VCaP (cell line): ENCODE data around the gene MICOS13.
"Not testable (repeated sequence)": the region's sequence is repeated elsewhere in the genome, so short reads cannot be mapped to it uniquely, and the experiment has no call there.

Experiments used
- H3K27ac ChIP-seq: fragments of 450-650 bp; 2 replicates; pipeline ENCODE4 v1.5.1; 2017
- TF ChIP-seq, protein P1 (sequence below): fragments of 450-650 bp; conservative IDR thresholded peaks from 2 replicates; pipeline ENCODE4 v1.5.1; 2017; ENCODE audit warnings: mild to moderate bottlenecking, moderate library complexity

MICOS13 gene

DNA sequence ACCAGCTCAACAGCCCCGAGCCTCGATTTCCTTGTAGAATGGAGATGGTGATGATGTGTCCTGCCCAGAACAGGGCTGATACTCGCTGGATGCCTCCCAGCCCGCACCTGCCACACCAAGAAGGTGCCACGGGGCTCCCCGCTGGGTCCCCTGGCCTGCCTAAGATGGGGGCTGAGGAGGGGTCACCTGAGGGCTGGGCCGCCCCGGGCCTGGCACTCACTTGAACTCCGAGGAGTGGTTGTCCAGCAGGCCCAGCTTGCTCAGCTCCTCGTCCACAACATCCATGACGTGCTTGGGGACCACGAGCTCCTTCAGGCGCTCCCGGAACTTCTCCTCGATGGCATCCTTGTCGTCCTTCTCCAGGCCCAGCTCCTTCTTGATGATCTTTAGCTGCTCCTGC lies 25.2 kb upstream of the MICOS13 start:
- TF ChIP-seq, protein P1, sequence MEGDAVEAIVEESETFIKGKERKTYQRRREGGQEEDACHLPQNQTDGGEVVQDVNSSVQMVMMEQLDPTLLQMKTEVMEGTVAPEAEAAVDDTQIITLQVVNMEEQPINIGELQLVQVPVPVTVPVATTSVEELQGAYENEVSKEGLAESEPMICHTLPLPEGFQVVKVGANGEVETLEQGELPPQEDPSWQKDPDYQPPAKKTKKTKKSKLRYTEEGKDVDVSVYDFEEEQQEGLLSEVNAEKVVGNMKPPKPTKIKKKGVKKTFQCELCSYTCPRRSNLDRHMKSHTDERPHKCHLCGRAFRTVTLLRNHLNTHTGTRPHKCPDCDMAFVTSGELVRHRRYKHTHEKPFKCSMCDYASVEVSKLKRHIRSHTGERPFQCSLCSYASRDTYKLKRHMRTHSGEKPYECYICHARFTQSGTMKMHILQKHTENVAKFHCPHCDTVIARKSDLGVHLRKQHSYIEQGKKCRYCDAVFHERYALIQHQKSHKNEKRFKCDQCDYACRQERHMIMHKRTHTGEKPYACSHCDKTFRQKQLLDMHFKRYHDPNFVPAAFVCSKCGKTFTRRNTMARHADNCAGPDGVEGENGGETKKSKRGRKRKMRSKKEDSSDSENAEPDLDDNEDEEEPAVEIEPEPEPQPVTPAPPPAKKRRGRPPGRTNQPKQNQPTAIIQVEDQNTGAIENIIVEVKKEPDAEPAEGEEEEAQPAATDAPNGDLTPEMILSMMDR = no peak
- H3K27ac ChIP-seq = no peak overlapping the region

DNA sequence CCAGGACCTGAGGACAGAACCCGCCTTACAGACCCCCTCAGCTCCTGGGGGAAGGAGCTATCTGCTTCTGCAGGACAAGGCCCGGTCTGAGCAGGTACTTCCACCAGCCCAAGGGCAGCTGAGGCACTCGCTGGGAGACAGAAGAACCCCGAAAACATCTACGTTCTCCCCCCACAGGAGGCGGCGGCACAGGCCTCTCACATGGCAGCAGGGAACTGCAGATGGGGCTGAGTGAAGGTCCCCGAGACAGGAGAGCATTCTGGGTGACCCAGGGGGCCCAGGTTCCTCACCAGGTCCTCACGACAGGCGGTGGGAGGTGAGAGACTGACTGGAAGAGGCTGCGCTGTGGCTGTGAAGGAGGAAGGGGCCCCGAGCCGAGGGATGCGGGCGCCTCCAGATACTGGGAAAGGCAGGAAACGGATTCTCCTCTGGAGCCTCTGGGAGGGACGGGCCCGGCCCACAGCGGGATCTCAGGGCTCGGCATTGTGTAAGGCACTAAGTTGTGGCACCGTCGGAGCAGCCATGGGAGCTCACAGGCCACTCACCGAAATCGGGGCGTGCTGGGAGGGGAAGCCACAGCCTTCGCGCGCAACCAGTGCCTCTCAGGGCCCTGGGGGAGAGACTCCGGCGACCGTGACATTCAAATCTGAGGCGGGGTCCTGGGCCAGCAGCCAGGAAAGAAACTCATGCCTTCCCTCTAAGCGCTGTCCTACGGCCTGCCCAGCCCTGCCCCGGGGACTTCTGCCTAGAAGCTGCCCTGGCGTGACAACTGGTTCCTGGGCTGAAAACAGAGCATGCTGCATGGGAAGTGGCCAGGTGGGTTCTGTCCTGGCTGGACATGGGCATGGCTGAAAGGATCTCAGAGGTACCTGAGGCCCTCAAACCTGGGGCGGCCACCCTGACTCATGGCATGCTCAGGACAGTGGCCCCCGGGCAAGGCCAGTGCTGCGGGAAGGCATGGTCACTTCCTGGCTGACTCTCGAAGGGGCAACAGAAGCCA lies 23.8 kb upstream of the MICOS13 start:
- H3K27ac ChIP-seq = no peak overlapping the region
- TF ChIP-seq, protein P1 = no peak

DNA sequence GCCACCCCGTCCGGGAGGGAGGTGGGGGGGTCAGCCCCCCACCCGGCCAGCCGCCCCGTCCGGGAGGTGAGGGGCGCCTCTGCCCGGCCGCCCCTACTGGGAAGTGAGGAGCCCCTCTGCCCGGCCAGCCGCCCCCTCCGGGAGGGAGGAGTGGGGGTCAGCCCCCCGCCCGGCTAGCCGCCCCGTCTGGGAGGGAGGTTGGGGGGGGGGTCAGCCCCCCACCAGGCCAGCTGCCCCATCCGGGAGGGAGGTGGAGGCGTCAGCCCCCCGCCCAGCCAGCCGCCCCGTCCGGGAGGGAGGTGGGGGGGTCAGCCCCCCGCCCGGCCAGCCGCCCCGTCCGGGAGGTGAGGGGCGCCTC lies 21.7 kb upstream of the MICOS13 start:
- H3K27ac ChIP-seq = not testable (repeated sequence)

DNA sequence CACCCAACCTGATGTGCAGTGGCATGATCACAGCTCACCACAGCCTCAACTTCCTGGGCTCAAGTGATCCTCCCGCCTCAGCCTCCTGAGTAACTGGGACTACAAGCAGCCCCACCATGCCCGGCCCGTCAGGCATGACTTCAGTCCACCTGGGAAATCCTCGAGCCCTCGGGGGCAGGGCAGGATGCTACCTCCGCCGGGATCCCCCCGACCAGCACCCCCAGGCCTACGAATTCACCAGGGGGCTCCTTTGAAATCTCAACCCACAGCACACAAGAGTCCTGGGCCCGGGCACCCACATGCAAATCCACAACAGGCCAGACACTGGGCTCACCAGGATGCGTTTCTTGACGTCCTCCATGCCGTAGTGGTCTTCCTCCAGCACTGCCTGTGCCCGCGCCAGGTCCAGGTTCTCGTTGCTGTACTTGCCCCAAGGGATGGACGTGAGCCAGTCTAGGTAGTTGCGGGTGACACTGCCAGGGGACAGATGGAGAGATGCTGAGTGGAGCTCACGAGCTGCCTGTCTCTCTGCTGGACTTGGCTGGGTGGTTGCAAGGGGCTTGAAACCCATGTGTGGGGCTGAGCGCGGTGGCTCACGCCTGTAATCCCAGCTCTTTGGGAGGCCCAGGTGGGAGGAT lies 20.3 kb upstream of the MICOS13 start:
- TF ChIP-seq, protein P1 = no peak
- H3K27ac ChIP-seq = no peak overlapping the region

DNA sequence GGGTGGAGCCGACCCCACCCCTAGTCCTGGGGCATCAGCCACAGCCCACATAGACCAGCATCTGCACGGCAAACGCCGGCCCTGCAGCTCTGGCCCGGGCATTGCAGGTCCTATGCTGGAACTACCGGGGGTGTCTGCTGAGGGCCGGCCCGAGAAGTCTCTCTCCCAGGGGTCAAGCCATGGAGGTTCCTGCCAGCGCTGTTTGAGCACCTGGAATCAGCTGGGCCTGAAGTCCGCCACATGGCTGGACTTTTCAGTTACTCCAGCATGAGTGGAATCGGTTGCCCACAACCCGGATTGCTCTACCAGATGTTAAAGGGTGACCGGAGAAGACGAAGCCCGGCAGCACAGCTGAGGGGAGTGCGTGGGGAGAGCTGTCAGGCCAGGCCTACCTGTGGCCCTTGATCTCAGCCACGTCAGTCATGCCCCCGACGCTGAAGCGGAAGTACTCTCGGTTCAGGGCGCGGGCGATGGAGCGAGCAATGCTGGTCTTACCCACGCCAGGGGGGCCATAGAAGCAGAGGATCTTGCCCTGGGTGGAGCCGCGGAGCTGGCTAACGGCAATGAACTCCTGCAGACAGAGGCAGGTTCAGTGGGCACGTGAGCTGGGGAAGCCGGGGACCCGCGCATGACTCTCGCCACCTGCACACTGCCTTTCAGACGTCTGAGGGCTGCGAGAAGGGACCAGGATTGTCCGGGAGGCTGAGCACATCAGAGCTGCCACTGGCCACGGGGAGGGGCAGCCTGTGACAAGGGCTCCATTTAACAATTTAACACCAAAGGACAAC lies 18.5 kb upstream of the MICOS13 start:
- TF ChIP-seq, protein P1 = no peak
- H3K27ac ChIP-seq = no peak overlapping the region

DNA sequence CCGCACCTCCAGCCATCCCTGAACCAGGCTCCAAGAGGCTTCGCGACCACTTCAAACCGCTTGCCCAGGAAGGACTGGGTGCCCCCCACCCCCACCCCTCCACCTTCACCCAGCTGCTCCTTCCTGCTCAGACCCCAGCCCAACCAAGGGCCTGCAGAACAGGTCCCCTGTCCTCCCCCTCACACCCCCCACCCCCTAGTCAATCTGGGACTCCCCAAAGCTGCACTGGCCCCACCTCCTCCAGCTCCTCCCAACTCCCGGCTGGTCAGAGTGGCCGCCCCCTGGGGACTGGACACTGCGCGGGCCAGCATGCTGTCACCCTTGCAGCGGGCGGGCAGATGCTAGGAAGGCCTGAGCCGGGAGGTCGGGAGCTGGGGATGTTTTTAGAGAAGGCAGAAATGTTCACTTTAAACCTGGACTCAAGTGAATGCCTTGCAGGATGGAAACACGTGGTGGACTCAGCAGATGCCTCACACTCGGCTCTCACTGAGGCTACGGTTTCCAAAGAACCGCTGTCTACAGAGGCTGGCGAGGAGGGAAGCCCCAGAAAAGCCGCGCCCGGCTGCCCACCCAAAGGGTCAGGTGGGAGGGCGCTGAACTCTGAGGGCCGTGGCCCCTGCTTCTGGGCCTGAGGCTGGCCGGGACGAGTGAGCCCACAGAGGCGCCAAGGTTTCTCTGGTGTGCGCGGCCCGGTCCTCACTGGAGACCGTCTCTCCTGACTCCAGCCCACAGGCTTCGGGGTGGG lies 17.7 kb upstream of the MICOS13 start:
- H3K27ac ChIP-seq = no peak overlapping the region
- TF ChIP-seq, protein P1 = no peak

DNA sequence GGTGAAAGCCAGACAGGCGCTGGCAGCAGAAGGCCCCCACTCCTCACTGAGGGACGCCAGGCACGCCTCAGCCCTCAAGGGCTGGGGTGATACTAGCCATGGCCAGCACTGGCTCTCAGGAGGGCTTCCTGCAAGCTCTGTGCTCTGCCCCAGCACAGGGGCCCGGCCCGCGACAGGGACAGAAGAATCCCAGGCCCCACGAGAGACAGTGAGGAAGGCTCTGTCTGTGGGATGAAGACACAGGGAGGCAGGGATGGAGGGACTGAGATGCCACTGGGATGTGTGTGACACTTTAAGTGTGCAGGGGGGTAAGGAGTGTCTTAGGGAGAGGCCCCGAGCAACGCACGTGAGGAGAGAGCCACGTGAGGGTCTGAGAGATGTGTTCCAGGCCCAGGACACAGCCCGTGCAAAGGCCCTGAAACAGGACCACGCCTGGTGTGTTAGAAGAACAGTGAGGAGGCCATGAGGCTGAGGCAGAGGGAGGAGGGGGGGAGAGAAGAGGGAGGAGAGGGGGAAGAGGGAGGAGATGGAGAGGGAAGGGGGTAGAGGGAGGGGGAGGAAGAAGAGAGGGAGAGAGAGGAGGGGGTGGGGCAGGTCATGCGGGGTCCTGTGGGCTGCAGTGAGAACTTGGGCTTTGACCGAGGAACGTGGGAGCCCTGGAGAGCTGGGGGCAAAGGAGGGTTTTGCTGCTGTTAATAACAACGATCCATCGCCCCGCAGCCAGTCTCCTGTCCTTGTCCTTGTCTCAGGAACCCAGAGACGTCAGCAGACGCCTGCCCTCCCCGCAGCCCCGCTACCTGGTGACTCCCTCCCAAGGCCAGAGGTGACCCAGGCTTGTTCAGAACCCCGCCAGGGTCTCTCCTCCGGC lies 16.9 kb upstream of the MICOS13 start:
- TF ChIP-seq, protein P1 = no peak

More for the DNA sequence above, 16.9 kb upstream of the MICOS13 start:
- no peak overlapping the region for H3K27ac ChIP-seq
